Nucleus accumbens (tissue), 56 donors: ENCODE results near the gene NSA2.

ENCODE experiments used
- DNase-seq, 56 donors: peaks; one replicate each; lab custom pipeline; 2025; lab: John Stamatoyannopoulos, UW

NSA2 gene

DNA sequence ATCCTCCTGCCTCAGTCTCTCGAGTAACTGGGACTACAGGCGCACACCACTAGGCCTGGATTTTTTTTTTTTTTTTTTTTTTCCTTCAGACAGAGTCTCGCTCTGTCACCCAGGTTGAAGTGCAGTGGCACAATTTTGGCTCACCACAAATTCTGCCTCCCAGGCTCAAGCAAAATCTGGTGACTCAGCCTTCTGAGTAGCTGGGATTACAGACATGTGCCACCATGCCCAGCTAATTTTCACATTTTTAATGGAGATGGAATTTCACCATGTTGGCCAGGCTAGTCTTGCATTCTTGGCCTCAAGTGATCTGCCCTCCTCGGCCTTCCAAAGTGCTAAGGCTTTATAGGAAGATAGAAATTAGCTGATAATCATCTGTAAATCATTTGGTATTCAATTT, 43.9 kb downstream of the NSA2 start:
- DNase-seq = no peak

DNA sequence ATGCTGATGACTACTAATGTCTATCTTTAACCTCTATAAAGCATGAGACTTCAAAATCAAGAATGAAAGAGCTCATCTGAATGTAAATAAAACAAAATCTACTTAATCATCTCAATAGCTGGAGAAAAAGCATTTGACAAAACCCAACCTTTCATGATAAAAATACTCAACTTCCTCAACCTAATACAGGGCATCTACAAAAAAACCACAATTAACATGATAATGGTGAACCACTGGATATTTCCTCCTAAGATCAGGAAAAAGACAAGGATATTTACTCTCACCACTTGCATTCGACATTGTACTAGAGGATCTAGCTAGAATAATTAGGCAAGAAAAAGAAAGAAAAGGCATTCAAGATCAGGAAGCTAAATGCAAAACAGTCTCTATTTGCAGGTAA, 49.8 kb downstream of the NSA2 start:
- DNase-seq = no peak

DNA sequence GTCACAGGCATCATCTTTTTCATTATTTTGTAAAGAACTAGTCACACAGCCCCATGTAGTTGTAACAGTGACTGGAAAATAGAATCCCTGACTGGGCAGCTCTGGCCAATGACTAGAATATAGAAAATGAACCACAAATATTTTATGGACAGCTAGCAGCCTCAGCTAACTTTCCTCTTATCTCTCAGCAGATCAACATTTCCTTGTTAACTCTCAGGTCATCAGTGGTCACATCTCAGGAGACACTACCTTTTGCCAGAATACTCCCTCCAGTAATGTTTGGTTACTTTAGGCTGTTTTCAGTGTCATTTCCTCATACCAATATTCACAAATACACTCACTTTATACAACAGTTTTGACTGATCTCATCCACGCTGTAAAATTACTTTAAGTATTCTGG, 55.2 kb downstream of the NSA2 start:
- DNase-seq = no peak

DNA sequence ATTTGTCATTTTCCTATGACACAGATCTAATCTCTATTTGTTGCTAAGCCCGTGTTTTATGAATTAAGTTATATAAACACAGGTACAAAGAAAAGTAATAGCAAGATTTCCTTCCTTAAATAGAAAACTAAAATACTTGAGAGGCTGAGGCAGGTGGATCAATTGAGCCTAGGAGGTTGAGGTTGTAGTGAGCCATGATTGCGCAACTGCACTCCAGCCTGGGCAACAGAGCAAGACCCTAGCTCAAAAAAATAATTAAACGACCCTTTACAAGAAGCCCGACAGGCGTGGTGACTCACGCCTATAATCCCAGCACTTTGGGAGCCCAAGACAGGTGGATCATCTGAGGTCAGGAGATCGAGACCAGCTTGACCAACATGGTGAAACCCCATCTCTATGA, 62.4 kb downstream of the NSA2 start:
- no peak for DNase-seq
